Activated CD4-positive, alpha-beta T cell treated with anti-CD3 and anti-CD28 coated beads, Interleukin-2, amount 50 U/mL, for 16 hours (primary cell): ENCODE measurements around the gene BCL7A.

Source experiments
- DNase-seq: peaks from one replicate; pipeline ENCODE4 v3.0.0-alpha.2; 2020

The BCL7A gene

DNA sequence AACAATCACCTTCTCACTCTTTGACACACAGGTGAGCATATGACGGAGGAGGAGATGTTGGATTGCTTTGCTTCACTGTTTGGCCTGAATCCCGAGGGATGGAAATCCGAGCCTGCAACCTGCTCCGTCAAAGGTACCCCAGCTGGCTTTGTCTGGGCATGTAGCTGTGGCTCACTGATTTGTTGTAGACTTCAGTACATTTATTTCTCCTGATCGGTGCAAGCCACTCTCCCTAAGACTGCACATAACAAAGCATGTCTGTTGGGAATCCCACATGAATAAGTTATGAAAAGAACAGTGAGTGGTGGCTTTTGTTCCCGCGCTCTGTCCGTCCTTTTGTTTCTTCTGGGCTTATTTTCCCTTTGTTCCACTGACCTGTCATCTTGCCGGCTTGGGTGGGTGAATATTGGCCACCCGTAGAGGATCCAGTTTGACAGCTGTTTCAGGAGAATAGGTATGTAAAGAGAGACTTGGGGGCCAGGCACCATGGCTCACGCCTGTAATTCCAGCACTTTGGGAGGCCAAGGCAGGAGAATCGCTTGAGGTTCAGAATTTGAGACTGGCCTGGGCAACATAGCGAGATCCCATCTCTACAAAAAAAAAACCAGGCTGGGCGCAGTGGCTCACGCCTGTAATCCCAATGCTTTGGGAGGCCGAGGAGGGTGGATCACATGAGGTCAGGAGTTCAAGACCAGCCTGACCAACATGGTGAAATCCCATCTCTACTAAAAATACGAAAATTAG lies 20.0 kb upstream of the BCL7A start:
- DNase-seq = no peak

DNA sequence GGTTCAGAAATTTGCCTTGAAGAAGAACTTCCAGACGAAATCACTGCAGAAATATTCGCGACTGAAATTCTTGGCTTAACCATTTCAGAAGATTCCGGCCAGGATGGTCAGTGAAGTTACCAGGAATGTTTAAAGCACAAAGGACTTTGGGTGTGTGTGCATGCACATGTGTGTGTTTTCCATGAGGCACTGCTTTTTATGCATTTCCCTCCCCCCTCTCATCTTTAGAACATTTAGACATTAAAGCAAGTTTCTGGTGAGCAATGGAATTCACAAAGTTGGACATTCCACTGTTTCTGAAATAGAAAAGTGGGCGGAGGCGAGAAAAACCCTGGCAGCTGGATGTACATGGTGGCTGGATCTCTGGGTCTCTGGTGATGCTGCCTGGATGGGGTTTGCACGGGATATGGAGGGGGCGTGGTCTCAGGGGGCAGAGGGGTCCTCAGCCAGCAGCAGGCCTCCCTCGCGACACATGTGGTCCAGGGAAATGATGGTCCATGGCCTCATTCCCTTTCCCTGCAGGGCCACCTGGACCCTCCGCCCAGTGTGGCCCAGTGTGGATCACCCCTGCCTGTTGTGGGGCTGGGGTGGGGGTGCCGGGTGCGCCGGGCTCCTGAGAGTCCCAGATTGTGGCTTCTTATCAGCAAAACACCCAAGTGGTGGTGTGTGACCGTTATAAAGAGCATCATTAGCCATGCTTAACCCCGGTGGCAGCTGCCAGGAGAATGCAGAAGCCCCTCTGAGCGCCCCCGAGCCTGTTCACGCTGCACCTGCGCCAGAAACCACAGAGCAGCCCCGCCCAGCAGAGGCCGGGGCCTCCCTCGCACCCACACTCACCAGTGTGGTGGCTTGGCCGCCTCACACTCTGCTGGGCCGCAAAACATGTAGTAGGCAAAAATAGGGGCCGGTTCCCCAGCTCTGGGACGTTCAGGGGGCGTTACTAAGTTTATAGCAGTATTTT lies 17.8 kb upstream of the BCL7A start:
- no peak for DNase-seq

DNA sequence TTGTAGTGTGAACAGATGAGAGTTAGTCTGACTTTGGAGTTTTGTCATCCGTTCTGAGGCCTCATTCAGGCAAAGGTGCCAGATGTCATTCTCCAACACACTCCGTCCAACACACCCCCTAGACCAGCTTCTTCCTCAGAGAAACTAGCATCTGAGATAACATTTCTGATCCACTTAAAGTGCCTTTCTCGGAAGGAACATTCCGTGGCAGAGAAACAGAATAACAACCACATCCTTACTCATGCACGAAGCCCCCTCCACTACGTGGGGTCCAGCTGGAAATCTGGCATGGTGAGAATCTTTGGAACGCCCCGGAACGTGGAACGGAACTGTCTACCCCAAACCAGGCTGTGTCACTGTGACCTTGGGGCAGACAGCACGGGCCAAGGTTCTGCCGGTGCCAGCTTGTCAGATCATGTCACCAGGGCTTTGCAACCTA lies 17.0 kb upstream of the BCL7A start:
- no peak for DNase-seq

DNA sequence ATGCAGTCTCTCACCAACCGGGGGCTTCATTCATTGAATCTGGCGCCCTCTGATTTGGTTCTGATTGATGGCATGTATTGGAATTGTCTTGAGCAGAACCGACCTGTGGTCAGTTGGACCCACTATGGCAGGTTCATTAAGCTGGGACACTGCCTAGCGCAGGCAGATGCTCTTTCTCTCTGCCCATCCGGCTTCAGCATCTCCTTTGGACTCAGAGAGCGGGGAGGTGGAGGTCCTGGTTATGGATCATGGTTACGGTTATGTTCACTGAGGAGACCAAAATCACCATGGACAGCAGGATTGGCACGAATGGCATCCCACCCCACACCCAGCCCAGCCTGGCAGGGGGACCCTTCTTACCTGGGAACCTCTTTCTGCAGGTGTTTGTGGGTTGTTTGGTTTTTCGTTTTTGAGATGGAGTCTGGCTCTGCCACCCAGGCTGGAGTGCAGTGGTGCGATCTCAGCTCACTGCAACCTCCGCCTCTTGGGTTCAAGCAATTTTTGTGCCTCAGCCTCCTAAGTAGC lies 16.4 kb upstream of the BCL7A start:
- DNase-seq = no peak

DNA sequence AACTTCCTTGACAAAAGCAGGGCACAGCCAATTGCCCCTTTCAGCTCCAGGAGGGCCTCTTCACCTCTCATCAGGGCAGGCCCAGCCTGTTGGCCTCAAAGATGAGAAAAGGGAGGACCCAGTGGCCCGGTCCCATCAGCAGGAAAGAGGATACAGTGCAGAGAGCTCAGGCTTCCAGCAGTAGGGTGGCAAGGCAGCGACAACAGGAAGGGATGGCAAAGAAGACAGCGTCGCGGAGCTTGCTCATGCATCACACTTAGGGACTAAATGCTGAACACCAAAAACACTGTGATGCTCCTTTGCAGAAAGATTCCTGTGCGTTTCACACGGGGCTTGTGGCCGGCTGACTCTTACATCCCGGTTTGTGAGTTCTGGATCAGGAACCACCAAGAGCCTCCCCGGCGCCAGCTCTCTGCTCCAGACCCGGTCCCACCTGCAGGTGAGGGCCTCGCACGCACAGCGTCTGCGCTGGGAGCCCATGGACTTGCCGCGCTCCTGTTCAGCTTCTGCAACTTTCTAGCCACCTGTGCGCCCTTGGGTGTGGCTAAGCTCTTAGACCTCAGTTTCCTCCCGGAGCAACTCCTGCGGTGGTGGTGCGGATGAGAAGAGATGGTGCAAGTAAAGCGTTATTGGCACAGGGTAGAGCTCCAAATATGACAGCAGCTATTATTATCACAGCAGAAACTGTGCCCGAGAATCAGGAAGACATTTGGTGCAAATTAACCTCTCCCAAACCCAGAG lies 15.3 kb upstream of the BCL7A start:
- DNase-seq = no peak

DNA sequence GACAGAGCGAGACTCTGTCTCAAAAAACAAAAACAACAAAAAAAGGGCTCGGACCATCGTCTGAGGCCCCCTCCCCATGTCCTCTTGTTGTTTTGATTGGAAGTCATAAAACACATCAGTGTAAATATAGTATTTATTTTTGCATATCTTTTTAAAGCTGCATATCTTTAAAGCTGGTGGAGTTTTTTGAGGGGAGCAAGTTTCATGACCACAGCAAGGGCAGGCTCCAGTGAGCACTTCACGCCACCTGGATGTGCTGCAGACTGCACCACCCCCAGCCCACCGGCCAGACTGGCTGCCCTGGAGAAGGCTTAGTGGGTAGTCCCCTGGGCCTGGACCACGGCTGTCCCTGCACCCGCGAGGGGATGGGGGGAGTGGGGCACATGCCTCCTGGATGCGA lies 11.9 kb upstream of the BCL7A start:
- DNase-seq = no peak

DNA sequence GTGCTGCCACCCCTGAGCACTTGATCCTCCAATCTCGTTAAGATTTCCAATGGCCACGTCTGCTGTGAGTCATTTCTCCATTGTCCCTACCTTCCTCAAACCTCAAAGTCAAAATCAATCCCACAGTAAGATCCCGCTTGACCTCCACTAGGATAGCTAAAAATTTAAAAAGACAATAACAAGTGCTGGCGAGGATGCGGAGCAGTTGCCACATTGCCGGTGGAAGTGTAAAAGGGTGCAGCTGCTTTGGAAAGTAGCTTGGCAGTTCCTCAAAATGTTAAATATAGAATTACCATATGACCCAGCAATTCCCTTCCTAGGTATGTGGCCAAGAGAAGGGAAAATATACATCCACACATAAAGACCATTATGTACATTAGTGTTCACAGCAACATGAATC lies 9.5 kb upstream of the BCL7A start:
- no peak for DNase-seq

DNA sequence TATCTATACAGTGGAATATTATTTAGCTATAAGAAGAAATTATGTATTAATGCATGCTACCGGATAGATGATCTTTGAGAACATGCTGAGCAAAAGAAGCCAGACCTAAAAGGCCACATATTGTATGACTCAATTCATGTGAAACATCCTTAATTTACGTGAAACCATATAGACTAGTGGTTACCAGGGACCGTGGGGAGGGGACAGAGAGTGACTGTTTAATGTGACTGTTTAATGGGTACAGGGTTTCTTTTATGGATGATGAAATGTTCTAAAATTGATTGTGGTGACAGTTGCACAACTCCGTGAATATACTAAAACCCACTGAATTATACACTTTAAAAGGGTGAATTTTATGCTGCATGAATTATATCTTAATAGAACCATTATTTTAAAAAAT lies 8.5 kb upstream of the BCL7A start:
- DNase-seq = no peak

DNA sequence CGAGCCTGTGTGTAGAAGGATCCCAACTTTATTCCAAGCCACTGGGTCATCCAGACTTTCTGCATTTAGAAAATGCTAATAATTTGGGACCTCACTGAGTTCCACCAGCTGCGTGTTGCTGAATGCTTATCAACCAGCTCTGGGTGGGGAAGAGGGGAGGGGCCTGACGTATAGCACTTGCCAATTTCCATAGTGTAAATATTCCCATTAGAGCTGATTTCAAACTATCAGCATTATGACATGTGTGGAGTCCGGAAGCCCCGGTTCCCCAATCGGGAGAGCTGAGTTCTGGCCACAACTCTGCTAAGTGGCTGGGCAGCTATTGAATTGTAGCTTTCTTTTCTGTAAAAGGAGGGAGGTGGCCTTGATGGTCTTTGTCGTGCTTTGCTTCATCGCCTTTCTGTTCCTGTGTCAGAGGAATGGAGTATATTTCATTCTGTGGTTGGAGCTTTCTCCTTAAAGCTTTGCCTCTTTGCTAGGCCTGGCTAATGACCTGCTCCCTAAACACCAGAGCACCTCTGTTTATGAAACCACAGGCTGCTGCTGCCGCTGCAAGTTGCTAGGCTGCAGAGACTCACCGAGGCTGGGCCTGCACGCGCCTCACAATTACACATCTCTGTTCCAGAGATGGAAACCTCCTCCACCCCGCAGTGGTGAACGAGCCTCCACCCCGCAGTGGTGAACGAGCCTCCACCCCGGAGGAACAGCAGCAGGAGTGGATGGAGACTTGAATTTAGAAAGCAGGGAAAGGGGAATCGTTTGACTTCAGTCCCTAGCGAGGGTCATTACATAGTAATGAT lies 7.7 kb upstream of the BCL7A start:
- DNase-seq = no peak

DNA sequence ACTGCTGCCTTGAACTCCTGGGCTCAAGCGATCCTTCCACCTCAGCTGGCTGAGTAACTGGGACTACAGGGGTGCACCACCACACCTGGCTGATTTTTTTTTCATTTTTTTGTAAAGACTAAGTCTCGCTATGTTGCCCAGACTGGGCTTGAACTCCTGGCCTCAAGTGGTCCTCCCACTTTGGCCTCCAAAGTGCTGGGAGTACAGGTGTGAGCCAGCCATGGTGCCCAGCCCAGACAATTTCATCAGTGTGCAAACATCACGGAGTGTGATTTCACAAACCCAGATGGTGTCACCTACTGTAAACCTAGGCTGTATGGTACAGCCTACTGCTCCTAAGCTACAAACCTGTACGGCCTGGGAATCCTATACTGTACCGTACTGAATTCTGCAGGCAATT lies 6.9 kb upstream of the BCL7A start:
- no peak for DNase-seq

DNA sequence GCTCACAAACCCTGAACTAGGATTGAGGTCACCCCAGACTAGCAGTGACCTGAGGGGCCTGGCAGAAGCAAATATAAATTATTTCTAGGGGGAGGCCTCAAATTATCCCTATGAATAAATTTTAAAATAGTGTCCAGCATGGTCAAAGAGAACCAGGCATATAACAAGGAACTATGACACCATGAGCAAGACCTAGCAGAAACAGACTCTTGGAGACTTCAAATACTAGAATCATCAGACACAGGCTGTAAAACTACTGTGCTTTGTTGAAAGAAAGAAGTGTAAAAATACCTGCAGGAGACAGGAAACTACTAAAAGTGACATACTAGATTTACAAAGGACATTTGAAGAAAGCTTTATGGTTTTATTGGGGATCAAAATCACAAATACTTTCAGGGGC lies 3.2 kb upstream of the BCL7A start:
- DNase-seq = no peak

DNA sequence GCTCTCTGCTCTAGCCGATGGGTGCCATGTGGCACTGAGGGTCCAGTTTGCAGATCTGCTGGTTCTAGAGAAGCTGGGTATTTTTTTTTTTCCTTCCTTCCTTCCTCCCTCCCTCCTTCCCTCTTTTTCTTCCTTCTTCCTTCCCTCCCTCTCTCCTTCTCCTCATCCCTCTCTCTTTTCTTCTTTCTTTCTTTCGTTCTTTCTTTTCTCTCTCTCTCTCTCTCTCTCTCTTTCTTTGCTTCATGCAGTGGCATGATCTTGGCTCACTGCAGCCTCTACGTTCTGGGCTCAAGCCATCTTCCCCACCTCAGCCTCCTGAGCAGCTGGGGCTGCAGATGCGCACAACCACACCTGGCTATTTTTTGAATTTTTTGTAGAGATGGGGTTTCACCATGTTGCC lies 2.7 kb upstream of the BCL7A start:
- DNase-seq = no peak

DNA sequence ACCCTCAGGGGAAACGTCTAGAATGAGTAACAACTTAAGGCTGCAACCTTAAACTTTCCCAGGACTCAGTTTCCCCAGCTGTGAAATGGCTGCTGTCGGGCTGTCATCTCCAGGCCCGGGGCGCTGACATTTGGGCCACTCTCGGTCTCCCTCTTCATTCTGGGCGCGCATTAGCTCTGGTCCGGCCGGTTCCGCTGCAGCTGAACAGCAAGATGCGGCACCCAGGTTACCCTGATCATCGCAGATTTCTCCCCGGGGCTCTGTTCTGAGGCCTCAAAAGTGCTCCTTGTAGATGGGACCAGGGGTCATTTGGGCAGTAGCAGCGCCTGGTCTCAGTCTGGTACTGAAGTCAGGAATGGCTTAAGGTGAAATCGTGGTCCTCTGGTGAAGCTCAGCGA lies 890 bp upstream of the BCL7A start:
- no peak for DNase-seq

DNA sequence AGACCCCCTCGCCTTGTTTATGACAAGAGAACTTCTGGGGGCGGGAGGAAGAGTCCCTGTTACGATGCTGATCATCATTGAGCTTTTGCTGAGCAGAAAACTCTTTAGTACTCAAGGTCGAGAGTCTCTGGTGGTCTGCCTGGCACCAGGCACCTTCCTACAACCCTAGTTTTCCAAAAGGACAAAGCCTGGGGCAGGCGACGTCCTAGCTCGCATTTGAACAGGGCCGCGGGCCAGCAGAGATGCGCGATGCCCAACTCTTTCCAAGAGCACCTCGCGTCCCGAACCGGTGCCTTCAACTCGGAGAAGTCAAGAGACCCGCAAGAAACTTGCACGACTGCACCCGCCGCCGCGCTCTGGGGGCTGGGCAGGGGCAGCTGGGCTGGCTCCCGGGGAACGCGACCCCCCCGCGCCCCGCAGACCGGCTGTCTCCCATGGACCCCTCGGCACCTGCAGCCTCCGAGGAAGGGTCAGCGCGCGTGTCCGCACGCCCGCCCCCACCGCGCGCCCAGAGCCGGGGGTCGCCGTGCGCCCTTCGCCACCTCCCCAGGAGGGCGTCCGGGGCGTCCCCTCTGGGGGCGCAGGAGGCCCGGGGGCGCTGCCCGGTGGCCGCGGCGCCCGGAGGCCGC lies 377 bp upstream of the BCL7A start:
- no peak for DNase-seq

DNA sequence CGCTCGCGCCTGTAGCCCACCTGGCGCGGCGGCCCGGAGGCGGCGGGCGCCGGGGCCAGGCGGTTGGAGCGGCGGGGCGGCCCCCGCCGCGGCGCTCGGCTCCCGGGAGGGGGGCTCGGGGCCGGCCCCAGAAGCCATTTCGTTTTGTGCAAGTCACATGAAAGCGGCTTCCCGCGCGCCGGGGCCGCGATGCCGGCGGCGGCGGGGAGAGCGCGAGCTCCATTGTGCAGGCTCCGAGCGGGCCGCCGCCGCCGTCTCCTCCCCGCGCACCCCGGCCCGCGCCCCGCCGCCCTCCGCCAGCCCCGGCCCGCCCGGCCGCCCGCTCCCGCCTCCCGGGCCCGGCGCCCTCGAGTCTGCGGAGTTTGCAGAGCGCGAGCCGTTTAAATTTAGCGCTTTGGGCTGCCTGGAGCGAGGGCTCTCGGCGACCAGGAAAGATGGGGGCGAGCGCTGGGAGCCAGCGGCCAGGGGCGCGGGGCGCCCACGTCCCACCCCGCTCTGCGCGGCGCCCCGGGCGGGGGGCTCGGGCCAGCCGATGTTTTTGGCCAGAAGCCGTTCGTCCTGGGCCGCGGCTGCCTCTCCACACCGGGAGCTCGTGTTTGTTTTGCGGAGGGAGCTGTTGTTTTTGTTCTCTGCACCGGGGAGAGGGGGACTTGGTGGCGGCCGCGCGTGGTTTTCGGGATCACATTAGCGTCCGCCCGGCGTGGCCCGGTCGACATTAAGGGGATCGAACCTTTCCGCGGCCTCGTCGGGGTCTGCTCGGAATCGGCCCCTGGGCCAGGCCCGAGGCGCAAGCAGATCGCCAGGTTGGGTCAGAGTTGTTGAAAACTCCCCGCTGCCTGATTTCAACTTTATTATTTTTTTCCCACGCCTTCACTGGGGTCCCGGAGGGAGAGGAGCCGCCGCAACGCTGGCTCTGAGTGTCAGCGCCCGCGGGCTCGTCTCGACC lies 982 bp downstream of the BCL7A start:
- peak; percentile 28 for DNase-seq

DNA sequence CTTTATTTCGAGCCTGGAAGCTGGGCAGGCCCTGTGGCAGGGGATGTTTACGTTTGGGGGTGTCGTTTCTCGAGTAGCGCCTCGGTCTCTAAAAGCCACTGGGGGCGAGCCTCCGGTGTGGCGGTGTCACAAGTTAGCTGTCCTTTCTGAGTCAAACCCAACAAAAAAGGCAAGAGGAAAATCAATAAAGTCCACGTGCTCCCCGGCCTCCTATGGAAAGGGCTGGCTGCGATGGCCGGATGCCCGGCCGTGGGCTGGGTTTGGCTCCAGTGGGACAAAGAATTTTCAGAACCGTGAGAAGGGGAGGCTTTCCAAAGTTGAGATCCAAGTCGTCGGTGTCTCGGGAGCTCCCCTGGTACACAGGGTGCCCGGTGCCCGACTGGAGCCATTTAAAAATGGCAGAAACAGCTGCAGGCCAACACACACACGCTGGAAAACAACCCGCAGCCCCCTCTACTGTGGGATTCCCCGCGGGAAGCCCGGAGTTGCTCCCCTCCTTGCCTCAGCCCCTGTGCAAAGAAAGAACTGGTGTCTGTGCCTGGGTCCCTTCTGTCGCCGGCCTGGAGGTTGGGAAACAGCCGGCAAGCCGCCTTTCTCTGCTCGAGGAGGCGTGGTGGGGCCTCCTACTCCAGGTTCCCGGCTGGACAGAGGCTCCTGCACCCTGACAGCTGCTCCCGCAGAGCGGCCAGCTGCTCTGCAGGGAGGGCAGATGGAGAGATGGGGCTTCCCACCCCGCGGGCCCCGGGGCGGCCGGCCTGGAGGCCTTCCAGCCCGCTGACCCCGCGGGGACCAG lies 1.9 kb downstream of the BCL7A start:
- no peak for DNase-seq

DNA sequence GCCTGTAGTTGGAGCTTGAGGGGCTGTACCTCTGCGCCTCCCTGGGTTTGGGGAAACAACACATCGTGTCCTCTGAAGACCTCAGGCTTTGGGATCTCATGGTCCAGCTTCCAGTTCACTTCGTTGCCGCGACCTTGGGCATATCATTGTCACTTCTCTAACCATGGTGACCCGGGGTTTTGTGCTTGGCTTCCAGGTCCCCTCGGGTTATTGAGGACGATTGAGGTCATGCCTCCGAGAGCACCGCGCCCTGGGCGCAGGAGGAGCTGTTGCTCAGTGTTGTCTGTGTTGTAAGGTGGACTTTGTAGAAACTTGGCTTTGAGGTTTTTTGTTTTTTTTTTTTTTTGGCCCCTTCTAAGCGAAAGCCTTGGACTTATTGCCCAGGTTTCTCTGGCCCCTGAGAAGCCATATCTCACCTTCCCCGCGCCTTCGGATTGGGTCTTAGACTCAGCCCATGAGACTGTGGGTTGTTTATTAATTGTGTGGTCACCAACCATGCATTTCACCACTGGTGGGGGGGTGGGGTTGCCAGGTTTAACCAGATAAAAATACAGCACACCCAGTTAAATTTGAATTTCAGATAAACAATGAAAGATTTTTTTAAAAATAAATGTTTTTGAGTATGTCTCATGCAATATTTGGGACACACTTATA lies 2.6 kb downstream of the BCL7A start:
- no peak for DNase-seq

DNA sequence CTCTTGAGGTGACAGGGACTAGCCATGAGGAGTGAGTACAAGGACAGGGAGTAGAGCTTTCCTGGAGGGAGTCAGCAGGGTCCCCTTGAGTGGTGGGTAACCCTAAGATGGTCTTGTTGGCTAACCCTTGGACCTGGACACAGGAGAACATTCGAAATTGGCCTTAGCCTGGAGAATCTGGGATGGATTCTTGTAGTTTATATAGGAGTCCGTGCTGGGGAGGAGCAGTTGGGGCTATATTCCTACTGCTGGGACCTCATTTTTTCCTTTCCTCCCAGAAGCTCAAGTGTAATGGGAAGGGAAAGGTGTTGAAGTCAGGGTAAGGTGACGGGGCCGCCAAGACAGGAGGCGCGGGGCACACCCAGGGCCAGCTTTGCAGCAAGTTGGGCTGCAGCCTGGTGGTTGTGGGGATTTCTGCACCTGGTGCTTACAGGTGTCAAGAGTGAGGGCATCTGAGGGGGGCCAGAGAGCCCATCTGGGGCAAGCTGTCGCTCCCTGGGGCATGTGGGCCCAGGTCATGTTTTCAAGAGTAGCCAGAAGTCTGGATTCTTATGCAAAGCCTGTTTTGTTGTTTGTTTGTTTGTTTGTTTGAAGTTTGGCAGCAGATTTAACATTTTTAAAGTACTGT lies 5.1 kb downstream of the BCL7A start:
- DNase-seq = no peak
